Activated CD4-positive, CD25-positive, alpha-beta regulatory T cell treated with anti-CD3 and anti-CD28 coated beads, Interleukin-2, amount 50 U/mL, for 72 hours (primary cell): ENCODE data around the gene C10orf95.

Experiments used
- DNase-seq: peaks from one replicate; pipeline ENCODE4 v3.0.0; 2021

The C10orf95 gene

DNA sequence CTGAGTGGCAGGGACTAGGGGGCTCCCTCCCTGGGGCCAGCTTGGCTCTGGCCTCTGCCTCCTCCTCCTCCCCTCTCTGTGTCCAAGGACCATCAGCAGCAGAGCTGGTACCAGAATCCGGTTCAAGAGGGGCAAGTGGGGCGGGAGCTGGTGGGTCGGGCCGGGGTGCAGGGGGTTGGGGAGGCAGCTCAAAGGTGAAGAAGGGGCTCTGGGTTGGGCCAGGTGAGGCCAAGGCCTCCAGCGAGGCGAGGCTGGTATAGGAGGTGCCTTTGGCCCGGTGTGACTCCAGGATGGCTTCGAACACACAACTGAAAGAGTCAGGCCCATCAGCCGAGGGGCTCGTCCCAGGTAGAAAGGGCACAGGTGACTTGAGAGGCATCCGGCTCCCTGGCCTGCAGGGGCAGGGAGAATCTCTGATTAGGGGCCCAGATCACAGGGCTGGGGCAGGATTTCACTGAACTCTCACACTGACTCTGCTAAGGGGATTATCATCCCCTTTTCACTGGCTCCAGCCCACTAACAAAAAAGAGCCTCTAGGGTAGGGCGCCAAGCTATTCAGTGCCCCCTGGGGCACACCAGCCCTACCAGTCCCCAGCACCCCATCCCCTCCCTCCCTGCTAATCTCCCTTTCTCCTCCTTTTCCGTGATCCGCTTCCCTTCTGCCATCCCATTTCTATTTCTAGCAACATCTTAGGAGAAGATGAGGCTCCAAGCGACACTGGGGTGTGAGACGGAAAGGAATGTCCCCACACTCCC is 37.4 kb downstream of the C10orf95 start:
- DNase-seq: no peak

DNA sequence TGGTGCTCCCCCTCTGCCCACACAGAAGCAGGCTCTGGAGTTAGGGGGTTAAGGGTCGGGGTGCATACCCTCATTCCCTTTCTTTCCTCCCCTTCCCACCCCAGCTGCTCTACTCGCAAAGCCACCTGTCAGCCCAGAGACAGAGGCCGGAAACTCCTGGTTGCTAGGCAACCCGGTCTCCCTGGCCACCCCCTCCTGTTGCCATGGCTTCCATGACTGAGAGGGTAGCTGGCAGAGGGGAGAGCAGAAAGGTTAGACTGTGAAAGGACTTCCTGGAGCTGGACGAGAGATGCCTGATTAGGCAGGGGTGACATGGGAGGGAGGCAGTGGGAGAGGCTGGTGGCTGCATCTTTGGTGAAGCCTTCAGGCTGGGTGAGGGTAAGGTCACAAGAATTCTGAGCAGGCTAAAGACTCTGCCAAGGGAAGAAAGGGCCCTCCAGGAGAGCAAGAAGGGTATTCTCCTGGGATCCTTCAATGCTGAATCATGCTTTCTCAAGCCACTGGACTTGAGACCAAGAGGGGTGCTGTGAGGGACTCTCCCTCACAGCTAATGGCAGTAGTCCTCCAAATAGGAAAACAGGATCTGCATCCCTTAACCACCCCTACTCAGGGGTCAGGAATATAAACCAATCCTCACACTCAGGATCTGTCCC is 38.2 kb downstream of the C10orf95 start:
- no peak for DNase-seq

DNA sequence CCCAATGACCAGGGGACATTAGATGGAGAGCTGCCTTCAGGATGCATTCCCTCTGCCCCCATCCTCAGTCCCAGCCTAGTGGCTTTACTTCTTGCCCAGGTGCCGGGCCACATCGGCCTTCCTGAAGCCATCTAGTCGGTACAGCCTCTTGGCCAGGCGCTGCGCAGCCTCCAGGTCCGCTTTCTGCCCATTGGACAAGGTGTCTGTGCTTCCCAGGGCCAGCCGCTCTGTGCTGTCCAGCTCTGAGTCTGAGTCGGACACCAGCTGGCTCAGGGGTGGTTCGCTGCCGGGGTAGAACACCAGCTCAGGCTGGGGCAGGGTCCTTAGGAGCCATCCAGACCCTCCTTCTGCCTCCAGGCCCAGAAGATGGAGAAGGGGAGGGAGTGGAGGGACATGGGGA is 39.0 kb downstream of the C10orf95 start:
- no peak for DNase-seq

DNA sequence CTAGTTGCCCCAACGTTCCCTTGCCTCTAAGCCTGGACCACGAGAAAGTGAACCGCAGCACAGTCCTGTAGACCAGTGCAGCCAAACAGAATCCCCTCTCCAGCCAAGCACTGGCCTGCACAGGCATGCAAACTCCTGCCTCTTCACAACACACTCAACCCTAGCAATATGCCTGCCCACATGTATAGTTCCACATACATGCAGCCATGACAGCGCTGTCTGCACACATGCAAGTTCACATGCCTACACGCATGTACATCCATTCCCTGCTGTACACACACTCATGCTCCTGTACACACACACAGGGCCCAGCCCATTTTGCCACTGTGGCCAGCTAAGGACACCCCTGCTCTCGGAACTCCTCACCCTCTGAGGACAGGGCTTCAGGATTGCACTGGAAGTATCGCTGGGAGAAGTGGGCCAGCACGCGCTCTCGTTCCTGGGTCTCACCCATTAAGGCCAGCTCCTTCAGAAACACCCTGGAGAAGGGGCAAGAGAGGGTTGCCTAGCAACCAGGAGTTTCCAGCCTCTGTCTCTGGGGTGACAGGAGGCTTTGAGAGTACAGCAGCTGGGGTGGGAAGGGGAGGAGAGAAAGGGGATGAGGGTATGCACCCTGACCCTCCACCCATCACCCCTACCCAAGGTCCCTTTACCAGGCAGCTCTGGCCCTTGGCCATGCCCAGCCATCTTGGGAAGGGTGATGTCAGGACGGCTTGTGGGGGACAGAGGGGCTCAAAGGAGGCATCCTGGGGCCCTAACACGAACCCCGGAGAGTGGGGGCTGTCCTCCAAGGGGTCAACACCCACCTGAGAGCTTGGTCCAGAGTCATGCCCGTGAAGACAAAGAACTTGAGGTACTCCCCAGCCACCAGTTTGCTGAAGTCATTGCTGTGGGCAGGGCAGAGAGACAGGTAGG is 39.7 kb downstream of the C10orf95 start:
- DNase-seq: no peak

DNA sequence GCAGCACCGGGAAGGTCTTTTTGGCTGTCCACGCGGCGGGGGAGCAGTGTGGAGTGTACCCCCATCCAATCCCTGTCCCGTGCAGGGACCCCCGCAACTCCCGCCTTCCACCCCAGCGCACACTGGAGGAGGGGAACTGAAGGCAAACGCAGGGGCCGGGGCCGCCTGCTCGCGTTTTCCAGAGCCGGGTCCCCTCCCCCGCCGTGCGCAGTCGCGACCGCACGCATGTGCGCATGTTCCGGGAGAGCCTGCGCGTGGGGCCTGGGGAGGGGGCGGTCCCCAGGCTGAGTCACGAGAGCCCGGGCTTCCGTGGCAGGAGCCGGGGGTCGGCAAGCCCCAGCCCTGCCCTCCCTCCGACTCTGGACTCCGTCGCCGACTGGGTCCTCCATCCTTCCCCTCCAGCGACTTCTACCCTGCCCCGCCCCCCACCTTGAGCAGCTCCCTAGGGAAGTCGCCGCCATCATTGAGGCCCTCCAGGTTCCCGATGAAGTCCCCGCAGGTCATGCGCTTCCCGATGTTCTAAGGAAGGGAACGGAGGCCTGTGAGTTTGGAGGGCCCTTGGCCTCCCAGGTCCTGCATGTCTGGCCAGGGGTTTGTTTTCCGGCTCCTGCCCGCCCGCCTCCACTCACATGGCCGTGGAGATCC is 40.8 kb downstream of the C10orf95 start:
- DNase-seq: peak; percentile 60

DNA sequence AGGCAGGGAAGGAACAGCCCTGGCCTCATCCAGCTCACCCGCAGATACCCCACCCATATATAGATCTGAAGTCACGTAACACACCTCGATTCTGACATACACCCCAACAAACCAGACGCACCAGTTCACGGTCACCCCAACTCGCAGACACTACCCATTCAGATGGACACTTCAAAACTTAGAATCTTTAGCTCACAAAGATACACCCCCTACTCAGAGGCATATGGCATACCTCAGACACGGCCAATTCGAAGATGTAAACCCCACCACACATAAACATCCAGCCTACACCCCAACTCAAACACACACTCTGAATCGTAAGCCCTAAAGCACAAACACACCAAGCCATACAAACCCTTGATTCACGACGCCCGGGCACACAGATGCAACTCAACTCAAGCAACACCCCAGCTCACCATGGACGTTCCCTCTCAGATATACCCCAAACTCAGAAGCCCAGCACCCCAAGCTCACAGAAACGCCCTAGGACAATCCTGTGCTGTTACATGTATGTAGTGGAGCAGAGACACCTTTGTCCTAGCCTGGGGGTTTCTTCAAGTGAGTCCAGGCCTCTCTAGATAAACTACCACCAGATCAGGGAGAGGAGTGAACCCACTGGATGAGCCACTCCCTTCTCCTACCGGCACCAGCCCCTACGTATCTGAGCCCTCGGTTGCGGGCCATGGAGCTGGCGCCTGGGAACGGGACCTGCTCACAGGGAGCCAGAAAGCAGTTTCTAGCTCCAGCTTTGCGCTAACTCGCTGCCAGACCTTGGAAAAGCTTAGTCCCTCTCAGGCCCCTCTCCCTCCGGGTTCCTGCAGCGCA is 41.5 kb downstream of the C10orf95 start:
- DNase-seq: no peak

DNA sequence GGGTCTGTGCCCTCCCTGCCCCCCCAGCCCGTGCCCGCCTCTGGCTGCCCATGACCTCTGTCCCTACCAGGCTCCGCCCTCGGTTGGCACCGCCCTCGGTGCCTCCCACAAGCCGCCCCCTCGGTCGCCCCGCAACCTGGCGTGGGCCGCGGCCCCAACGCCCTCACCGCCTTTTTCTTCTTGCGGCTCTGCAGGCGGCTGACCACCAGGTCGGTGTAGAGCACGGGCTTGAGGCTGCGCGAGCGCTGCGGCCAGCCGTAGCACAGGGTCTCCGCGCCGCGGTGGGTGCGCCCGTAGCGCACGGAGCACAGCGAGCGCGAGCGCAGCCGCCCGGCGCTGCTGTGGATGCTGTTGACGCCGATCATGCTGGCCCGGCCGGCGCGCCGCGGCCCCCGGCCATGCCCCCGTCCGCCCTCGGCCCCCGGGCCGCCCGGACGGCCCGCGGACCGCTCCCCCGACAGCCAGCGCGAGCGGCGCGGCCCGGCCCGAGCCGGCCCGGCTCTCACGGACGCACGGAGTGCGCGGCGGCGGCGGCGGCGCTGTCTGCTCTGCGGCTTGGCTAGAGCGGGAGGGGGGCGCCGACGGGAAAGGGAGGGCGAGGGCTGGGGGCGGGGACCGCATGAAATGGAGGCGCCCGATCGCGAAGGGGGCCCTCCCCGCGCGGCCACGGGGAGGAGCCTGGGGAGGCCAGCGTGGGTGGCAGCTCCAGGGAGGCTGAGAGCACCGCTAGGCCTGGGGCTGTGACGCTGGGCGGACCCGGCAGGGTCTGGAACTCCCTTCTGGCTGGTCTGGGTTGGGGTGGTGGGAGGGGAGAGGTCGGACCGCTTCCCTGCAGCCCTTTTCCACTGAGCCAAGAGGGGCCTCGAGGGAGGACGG is 42.4 kb downstream of the C10orf95 start:
- peak; percentile 75 for DNase-seq

DNA sequence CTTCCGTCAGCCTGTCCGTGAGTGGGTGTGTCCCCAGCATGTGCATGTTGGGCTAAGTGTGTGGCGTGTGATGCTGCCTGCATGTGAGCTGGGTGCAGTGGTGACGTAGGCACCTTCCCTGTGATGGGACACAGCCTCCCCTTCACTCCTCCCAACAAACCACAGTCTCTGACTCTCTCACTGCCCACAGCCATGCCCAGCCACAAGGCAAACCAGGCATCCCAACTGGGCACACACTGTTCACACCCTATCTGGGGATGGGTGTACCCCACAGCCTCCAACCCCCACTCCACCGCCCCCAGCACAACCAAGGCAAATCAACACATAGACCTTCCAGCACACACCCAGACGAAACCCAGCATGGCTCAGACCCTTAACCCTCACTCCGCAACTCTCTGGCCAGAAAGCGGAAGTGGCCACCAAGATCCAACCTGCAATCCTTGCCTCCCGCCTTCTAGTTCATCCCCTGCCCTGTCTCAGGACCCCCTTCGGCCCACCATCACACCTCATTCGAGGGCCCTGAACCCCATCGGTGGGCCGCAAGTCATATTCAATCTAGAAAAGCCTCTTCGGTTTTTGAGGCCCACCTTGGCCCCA is 43.1 kb downstream of the C10orf95 start:
- DNase-seq: no peak

DNA sequence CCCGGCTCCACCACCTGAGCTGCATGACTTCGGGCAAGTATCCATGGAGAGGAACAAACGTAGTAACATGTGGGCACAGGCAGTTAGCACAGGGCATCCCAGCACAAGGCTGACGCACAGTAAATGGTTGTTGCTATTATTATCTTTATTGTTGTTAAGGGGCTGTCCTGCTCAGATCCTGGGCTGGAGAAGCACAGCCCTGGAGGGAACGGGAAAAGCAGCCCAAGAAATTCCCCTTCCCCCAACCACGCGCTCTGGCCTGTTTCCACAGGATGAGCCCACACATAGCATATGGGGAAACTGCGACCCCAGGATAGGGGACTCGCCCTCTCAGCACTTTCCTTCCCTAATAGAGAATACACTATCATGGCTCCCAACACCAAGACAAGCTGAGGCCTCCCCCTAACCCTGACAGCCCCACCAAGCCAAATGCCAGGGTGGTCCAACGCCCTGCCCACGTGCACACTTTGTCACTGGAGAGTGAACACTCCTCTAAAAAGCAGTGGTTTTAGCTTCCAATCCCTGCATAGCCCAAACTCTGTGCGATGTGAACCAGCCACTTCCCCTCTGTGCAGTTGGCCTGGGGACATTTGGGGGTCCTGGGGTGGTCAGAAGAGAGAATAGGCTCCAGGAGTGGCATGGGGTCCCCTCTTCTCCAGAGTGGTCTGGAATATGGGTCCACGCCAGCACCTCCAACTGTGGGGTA is 43.8 kb downstream of the C10orf95 start:
- no peak for DNase-seq

DNA sequence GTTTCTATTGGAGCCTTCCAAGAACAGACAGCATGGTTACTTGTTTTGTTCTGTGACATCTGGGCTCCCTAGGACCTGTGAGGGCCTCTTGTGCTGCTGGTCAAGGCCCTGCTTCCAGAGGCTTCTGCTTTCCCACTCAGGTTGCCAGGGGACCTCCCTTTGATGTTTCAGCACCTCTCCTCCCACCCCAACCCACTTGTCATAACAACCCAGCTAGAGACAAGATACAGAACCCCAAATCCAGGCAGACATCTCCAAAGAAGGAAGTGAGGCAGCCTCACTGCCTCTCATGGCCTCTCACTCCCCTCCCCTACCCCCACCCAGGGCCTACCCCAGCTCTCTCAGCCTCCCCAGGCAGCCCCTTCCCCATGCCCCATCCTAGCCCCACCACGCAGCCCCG is 44.5 kb downstream of the C10orf95 start:
- DNase-seq: no peak

DNA sequence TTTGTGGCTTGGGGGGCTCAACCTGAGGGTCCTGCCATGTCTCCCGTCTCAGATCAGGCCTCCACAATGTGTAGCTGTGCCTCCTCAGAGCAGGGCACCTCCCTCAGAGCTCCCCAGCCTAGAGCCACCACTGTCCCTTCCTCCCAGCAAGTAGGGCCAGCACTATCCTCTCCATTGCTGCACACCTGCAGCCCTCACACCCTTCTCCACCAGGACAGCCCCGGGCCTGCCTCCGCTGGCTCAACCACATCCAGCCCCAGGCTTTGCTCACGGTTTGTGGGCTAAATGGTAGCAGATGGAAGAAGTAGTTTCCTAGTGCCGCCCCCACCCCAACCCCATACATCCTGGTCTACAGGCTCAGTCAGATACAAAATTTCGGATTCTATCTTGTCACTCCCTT is 45.7 kb downstream of the C10orf95 start:
- no peak for DNase-seq

DNA sequence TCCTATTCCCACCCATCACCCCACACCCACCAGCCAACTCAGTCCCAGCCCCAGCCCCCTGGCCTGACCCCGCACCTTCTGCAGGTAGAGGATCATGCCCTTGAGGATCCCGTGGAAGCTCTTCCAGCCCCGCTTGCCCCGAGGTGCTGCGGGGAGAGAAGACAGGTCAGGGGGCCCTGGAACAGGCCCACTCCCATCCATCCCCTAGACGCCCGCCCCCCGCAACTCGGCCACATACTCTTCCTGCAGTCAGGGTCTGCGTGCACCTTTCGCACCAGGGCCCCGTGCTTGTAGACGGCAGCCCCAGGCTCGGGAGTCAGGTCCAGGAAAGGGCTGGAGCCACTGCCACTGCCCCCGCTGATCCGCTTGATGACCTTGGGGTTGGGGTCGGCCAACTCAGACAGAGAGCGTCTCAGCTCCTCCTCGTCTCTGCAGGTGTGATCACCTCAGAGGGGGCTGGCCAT is 46.2 kb downstream of the C10orf95 start:
- no peak for DNase-seq

DNA sequence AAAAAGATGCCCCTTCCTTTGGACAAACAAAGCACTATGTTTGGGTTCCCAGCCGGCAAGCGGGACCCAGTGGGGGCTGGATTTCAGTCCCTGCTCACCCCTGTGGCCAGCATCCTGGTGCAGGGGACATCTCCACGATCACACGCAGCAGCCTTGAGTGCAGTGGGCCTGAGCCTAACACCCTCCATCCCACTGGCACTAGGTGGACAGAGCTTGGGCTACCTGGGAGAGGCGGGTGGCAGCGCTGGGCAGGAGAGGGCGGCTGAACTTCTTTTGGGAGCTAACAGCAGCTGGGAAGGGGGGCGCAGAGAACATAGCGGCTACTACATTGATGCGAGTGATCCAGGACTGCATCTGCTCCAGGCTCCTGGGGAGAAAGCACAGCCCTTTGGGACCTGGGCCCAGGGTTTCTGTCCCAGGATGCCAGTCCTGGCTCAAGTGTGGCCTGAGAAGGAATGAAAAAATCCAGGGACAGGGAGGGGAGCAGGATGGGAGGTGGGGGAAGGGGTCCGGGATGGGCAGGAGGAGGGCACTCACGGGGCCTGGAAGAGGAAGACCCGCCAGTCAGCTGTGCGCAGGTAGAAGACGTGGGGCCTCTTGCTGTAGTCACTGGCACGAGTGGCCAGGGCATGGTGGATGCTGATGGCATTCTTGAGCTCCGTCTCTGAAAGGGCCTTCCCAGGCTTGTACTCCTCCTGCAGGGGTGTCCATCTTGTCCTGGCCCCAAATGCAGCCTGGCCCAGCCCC is 46.8 kb downstream of the C10orf95 start:
- DNase-seq: no peak

DNA sequence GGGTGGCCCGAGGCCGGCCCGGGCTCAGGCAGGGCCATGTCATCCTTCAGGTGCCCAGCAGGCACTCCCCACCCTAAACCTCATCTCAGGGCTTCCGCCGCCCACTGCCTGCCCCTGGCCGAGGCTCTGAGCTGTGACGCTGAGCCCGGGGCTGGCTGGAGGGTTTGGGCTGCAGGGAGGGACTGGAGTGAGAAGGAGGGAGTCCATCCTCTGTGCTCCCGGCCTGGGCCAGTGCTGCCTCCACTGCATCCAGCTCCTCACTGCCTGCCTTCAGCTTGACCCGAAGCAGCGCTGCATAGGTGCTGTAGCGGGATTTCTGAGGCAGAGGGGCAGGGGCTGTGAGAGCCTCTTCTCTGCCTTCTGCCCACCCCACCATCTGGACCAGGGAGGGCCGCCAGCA is 48.2 kb downstream of the C10orf95 start:
- no peak for DNase-seq

DNA sequence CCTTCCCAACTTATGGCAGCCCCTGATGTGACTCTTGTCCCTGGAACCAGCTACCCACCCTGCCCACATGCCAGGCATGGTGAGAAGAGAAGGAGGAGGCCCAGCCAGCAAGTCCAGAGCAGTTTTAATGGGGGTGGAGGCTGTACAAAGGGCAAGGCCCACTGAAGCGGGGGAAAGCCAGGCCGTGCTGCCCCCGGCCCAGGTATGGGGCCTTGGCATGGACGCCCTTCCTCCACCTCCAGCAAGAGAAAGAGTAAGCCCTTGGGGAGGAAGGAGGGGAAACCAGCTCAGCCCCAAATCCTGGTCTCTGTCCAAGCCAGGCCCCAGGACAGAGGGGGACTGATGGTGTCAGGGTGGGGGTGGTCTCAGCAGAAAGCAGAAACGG is 48.8 kb downstream of the C10orf95 start:
- no peak for DNase-seq

DNA sequence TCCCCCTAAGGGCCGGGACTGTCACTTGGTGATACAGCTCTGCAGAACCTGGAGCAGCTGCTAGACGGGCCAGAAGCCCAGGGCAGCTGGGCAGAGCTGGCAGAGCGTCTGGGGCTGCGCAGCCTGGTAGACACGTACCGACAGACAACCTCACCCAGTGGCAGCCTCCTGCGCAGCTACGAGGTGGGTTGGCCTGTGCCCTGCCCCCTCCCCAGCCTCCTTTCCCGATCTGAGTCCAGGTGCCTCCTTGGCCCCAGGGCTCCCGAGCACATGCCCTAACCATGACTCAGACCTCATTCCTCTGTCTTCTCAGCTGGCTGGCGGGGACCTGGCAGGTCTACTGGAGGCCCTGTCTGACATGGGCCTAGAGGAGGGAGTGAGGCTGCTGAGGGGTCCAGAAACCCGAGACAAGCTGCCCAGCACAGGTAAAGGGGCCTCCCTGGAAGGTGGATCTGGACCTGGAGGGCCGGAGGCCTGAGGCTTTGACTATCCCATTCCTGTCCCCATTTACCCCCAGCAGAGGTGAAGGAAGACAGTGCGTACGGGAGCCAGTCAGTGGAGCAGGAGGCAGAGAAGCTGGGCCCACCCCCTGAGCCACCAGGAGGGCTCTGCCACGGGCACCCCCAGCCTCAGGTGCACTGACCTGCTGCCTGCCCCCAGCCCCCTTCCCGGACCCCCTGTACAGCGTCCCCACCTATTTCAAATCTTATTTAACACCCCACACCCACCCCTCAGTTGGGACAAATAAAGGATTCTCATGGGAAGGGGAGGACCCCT is 49.4 kb downstream of the C10orf95 start:
- DNase-seq: no peak

DNA sequence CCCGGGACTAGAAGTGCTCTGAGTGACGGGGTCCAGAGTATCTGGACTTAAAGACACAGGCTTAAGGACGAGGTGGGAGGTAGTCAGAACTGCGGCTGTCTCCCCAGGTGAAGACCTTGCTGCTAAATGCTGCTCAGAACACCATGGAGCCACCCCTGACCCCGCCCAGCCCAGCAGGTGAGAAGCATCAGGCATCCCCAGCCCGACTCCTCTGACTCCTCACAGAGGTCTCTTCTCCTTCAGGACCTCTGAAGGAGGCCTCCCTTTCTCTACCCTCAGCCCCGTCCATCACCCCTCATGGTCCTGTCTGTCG is 50.0 kb downstream of the C10orf95 start:
- no peak for DNase-seq

DNA sequence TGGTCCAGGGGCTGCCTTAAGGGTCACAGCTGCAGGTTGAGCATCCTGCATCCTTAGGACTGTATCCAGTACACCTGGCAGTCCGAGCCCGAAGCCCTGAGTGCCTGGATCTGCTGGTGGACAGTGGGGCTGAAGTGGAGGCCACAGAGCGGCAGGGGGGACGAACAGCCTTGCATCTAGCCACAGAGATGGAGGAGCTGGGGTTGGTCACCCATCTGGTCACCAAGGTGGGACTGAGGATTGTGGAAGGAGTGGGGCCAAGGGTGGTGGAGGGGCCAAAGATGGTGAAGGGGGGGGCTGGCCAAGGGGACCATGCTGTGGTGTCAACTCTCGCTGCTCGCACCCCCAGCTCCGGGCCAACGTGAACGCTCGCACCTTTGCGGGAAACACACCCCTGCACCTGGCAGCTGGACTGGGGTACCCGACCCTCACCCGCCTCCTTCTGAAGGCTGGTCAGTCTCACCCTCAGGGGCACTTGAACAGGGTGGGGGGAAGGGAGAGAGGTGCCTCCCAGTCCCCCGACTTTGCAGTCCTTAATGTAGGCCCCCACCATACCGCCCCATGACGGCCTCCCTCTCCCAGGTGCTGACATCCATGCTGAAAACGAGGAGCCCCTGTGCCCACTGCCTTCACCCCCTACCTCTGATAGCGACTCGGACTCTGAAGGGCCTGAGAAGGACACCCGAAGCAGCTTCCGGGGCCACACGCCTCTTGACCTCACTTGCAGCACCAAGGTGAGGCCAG is 50.6 kb downstream of the C10orf95 start:
- no peak for DNase-seq
